SJCRH30 (cell line): Measurements from ENCODE around the gene GPR62. TPM values are rescaled to one million over a fixed set of nuclear protein-coding genes. Genes with fewer than 3 reads are reported as not detected.

Experiments used
- total RNA-seq: library from RNA; depleted of rRNA; stranded (reverse); fragments of >200 nt; shearing (Covaris generic); gene quantifications from 2 replicates; pipeline ENCODE4 v1.2.3, GENCODE V29; 2014; rRNA removed

Gene GPR62
- total RNA-seq, 1 experiment from 2014 or later, result not detected

Other genes starting within 250 kb of the GPR62 start
- 0.16 and 0.30 TPM in 2 replicates for gene GRM2, start 248.3 kb upstream of the GPR62 start, total RNA-seq
- gene IQCF6, start 176.1 kb upstream of the GPR62 start, total RNA-seq, result not detected in 2 replicates
- not detected in 2 replicates for gene IQCF2, start 93.8 kb upstream of the GPR62 start, total RNA-seq
- not detected in 2 replicates for gene IQCF5, start 79.8 kb upstream of the GPR62 start, total RNA-seq
- gene IQCF1, start 52.0 kb upstream of the GPR62 start, total RNA-seq, result not detected in 2 replicates
- gene RRP9, start 13.5 kb upstream of the GPR62 start, total RNA-seq, result 31.7 and 42.1 TPM in 2 replicates
- gene PARP3, start 13.0 kb upstream of the GPR62 start, total RNA-seq, result 8.7 and 9.5 TPM in 2 replicates
- gene PCBP4, start 12.1 kb downstream of the GPR62 start, total RNA-seq, result 178 and 186 TPM in 2 replicates
- gene ABHD14B, start 18.7 kb downstream of the GPR62 start, total RNA-seq, result 11.2 and 13.0 TPM in 2 replicates
- gene ABHD14A, start 19.7 kb downstream of the GPR62 start, total RNA-seq, result 9.6 and 10.8 TPM in 2 replicates
- 24.5 and 26.2 TPM in 2 replicates for gene ACY1, start 28.2 kb downstream of the GPR62 start, total RNA-seq
- gene RPL29, start 40.5 kb downstream of the GPR62 start, total RNA-seq, result 1,784 and 1,861 TPM in 2 replicates
- 9.1 and 9.6 TPM in 2 replicates for gene DUSP7, start 101.2 kb downstream of the GPR62 start, total RNA-seq
- 27.1 and 28.3 TPM in 2 replicates for gene POC1A, start 199.0 kb downstream of the GPR62 start, total RNA-seq
- gene ALAS1, start 242.8 kb downstream of the GPR62 start, total RNA-seq, result 46.8 and 50.3 TPM in 2 replicates